ENCODE measurements around the gene SLC9A3. TPM values are rescaled to one million over a fixed set of nuclear protein-coding genes. Genes with fewer than 3 reads are reported as not detected.
"Not testable (repeated sequence)": the region's sequence is repeated elsewhere in the genome, so short reads cannot be mapped to it uniquely, and the experiment has no call there.

SLC9A3 gene
- total RNA-seq, 1 experiment from 2014 or later, result 2.0 TPM

- H2AFZ ChIP-seq (ENCODE audit: low read length); H3K27me3 ChIP-seq (ENCODE audit: low read length); H3K9me3 ChIP-seq (ENCODE audit: low read length); H3K9me2 ChIP-seq (replicated peaks; ENCODE audit: insufficient read depth, low read length); DNase-seq: not testable (repeated sequence)
- peaks cover 23% of the 10 kb centered on the region for H3K79me2 ChIP-seq (ENCODE audit: low read length)
- peak overlapping the region; percentile 90 for H3K9ac ChIP-seq (ENCODE audit: low read length)
- H3K4me2 ChIP-seq (ENCODE audit: low read depth, low read length, poor library complexity, severe bottlenecking), result peak overlapping the region; percentile 93
- H3K36me3 ChIP-seq (ENCODE audit: insufficient read depth, low read length), result peaks cover 10% of the 10 kb centered on the region; the same call in 1 of the 2 replicates
- H3K4me3 ChIP-seq (ENCODE audit: low read length), result peak overlapping the region; percentile 91
- peaks cover 53% of the 10 kb centered on the region for H3K4me1 ChIP-seq (ENCODE audit: low read length)
- H3K27ac ChIP-seq (ENCODE audit: low read length), result peak overlapping the region; percentile 74; the same call in 1 of the 2 replicates
- H4K20me1 ChIP-seq (ENCODE audit: insufficient read depth, low read depth, low read length), result peaks cover 55% of the 10 kb centered on the region
These were observed 49.9 kb downstream of the SLC9A3 start for GRCh38 chr5:474232-474839.

DNA sequence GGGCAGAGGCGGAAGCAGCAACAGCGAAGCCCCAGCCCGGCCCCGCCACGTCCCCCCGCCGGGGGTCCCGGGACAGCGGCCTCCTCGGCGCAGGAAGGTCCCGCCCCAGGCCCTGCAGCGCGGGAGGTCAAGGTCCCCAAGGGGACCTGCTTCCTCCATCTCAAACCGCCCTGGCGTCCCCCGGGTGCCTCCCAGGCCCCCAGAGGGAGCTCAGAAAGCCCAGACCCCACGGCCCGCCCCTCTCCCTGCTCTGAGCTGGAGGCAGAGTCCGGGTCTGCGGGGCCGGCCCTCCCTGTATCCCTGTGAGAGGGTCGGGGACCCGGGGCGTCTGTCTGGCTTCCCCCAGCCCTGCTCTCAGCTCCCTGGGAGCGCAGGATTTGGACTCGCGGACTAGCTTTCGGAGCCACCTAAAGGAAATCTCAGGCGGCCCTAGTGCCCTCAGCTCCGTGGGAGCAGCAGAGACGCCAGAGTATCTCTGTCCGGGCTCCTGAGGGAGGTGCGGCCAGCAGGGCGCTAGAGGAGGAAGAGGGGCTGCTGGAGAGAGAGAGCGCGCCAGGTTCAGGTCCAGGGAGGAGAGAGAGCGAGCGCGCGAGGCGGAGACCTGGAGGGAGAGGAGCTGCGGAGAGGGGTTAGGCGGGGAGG lies 50.6 kb downstream of the SLC9A3 start:
- Histone ChIP-seq H3K4me3 (ENCODE audit: low read length) (peak overlapping the region; percentile 91), H3K79me2 (ENCODE audit: low read length) (peaks cover 23% of the 10 kb centered on the region), H4K20me1 (ENCODE audit: insufficient read depth, low read depth, low read length) (peaks cover 49% of the 10 kb centered on the region), H3K9me3 (ENCODE audit: low read length) (no peaks in the 10 kb centered on the region), H3K9ac (ENCODE audit: low read length) (peak overlapping the region; percentile 90), H2AFZ (ENCODE audit: low read length) (no peak overlapping the region), H3K27ac (ENCODE audit: low read length) (peak overlapping the region; percentile 74), H3K9me2 (replicated peaks; ENCODE audit: insufficient read depth, low read length) (no peaks in the 10 kb centered on the region), H3K27me3 (ENCODE audit: low read length) (no peaks in the 10 kb centered on the region), H3K4me2 (ENCODE audit: low read depth, low read length, poor library complexity, severe bottlenecking) (peak overlapping the region; percentile 93), H3K36me3 (ENCODE audit: insufficient read depth, low read length) (peaks cover 10% of the 10 kb centered on the region; the same call in 1 of the 2 replicates), H3K4me1 (ENCODE audit: low read length) (peaks cover 47% of the 10 kb centered on the region)
- DNase-seq, result peak; percentile 90

DNA sequence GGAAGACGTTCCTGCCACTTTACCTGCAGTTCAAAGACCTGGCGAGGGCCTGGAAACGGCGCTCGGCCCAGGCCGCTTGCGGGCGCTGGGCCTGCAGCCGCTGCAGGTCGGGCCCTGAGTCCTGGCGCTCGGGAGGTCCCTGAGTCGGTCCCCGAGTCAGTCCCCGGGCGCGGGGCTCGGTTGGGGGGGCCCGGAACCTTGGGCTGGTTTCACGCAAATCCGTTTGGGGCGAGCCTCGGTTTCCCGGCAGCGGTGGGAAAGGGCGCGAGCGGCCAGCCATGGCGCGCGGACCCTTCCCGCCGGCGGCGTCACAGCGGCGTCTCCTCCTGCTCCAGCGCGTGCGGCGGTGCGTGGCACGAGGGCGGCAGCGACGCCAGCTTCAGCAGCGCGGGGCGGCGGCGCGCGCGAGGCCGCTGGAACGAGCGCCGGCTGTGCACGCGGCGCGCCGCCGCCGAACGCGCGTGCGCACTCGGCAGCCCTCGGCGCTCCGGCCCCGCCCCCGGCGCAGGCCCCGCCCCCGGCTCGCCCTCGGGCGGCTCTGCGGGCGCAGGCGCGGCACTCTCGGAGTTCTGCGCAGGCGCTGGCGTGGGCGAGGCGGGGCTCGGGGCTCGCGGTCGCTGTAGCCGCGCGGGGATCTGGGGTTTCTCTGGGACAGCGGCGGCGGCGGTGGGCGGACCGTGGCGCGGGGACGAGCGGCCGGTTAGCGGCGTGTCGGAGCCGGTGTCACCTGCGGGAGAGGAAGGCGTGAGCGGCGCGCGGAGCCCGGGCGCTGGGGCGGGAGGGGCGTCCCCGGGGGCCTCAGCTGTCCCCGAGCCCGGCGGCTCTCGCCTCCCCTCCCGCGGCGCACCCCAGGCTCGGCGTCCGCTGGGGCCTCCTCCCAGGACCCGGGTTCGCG lies 51.3 kb downstream of the SLC9A3 start:
- no peaks in the 10 kb centered on the region for H3K9me3 ChIP-seq (ENCODE audit: low read length)
- DNase-seq, result peak; percentile 96
- H3K4me2 ChIP-seq (ENCODE audit: low read depth, low read length, poor library complexity, severe bottlenecking), result peak overlapping the region; percentile 100
- no peaks in the 10 kb centered on the region for H3K27me3 ChIP-seq (ENCODE audit: low read length)
- H3K4me1 ChIP-seq (ENCODE audit: low read length), result peaks cover 39% of the 10 kb centered on the region
- peak overlapping the region; percentile 81 for H3K27ac ChIP-seq (ENCODE audit: low read length)
- peak overlapping the region; percentile 84; the same call in 1 of the 2 replicates for H2AFZ ChIP-seq (ENCODE audit: low read length)
- peaks cover 10% of the 10 kb centered on the region; the same call in 1 of the 2 replicates for H3K36me3 ChIP-seq (ENCODE audit: insufficient read depth, low read length)
- H3K9ac ChIP-seq (ENCODE audit: low read length), result peak overlapping the region; percentile 98
- H3K9me2 ChIP-seq (replicated peaks; ENCODE audit: insufficient read depth, low read length), result no peaks in the 10 kb centered on the region
- H3K79me2 ChIP-seq (ENCODE audit: low read length), result peaks cover 23% of the 10 kb centered on the region
- H3K4me3 ChIP-seq (ENCODE audit: low read length), result peak overlapping the region; percentile 91
- H4K20me1 ChIP-seq (ENCODE audit: insufficient read depth, low read depth, low read length), result peaks cover 42% of the 10 kb centered on the region

GRCh38 chr5:472076-472655 lies 52.1 kb downstream of the SLC9A3 start:
- Histone ChIP-seq H3K36me3 (ENCODE audit: insufficient read depth, low read length) (peaks cover 10% of the 10 kb centered on the region; the same call in 1 of the 2 replicates), H3K27me3 (ENCODE audit: low read length) (no peaks in the 10 kb centered on the region), H2AFZ (ENCODE audit: low read length) (peak overlapping the region; percentile 84; the same call in 1 of the 2 replicates), H3K9me3 (ENCODE audit: low read length) (no peaks in the 10 kb centered on the region), H3K9me2 (replicated peaks; ENCODE audit: insufficient read depth, low read length) (no peaks in the 10 kb centered on the region), H3K79me2 (ENCODE audit: low read length) (peaks cover 23% of the 10 kb centered on the region), H3K27ac (ENCODE audit: low read length) (peak overlapping the region; percentile 81), H3K4me1 (ENCODE audit: low read length) (peaks cover 32% of the 10 kb centered on the region), H3K4me2 (ENCODE audit: low read depth, low read length, poor library complexity, severe bottlenecking) (peak overlapping the region; percentile 100), H3K9ac (ENCODE audit: low read length) (peak overlapping the region; percentile 98), H3K4me3 (ENCODE audit: low read length) (peak overlapping the region; percentile 76), H4K20me1 (ENCODE audit: insufficient read depth, low read depth, low read length) (peaks cover 34% of the 10 kb centered on the region)
- no peak for DNase-seq

DNA sequence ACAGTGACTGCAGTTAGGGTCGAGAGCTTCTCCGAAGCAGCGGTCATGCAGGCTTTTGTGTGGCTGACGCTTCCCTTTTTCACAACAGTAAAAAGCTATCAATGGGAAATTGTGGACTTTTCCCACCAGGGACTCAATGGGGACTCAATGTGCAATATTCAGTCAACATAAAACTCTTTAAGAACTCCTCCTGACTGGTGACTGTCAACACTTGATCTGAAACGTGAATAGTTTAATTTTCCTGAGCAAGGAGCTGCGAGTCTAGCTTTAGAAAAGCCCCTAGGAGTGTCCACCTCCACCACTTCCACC lies 52.5 kb downstream of the SLC9A3 start:
- H3K79me2 ChIP-seq (ENCODE audit: low read length), result peaks cover 23% of the 10 kb centered on the region
- no peaks in the 10 kb centered on the region for H3K9me2 ChIP-seq (replicated peaks; ENCODE audit: insufficient read depth, low read length)
- H2AFZ ChIP-seq (ENCODE audit: low read length), result no peak overlapping the region
- peaks cover 29% of the 10 kb centered on the region for H3K4me1 ChIP-seq (ENCODE audit: low read length)
- peak overlapping the region; percentile 76 for H3K4me3 ChIP-seq (ENCODE audit: low read length)
- peak overlapping the region; percentile 100 for H3K4me2 ChIP-seq (ENCODE audit: low read depth, low read length, poor library complexity, severe bottlenecking)
- H3K9ac ChIP-seq (ENCODE audit: low read length), result peak overlapping the region; percentile 98
- peak overlapping the region; percentile 81 for H3K27ac ChIP-seq (ENCODE audit: low read length)
- DNase-seq, result no peak
- H4K20me1 ChIP-seq (ENCODE audit: insufficient read depth, low read depth, low read length), result peaks cover 31% of the 10 kb centered on the region
- H3K27me3 ChIP-seq (ENCODE audit: low read length), result no peaks in the 10 kb centered on the region
- peaks cover 10% of the 10 kb centered on the region; the same call in 1 of the 2 replicates for H3K36me3 ChIP-seq (ENCODE audit: insufficient read depth, low read length)
- no peaks in the 10 kb centered on the region for H3K9me3 ChIP-seq (ENCODE audit: low read length)

DNA sequence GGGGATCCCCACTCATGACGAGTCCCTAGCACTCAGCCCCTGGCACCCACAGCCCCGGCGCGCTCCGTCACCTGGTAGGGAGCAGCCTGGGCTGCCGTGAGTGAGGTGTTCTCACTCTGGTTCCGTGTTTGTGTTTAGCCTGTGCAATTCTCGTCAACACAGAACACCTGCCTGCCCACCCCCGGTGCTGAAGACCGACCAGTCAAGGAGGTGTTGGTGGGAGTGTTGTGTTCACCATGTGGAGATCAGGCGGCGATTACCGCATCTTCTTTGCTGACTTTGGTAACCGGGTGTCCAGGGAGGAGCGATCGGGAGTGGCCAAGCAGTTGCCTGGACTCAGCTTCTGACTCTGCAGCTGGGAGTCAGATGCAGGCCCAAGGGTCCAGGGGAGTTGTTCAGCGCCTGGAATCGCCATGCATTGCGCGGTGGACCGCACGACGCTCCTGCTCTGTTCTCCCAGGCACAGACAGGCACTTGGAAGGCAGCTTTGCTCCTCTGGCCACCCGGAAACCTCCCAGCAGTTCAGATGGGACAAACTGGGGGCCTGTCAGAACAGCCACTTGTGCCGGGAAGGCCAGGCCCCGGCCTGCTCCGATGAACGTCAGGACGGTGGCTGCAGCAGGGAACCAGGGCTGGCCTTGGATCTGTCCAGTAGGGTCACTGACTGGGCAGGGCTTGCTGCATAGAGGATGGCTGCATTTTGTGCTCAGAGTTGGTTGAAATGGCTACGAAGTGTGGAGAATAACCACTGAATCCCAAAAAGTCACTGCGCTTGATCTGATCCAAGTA lies 53.1 kb downstream of the SLC9A3 start:
- Histone ChIP-seq H3K4me3 (ENCODE audit: low read length) (peak overlapping the region; percentile 76; the same call in 1 of the 2 replicates), H3K27me3 (ENCODE audit: low read length) (no peaks in the 10 kb centered on the region), H3K4me2 (ENCODE audit: low read depth, low read length, poor library complexity, severe bottlenecking) (peak overlapping the region; percentile 100), H3K27ac (ENCODE audit: low read length) (no peak overlapping the region), H2AFZ (ENCODE audit: low read length) (no peak overlapping the region), H3K9me3 (ENCODE audit: low read length) (no peaks in the 10 kb centered on the region), H4K20me1 (ENCODE audit: insufficient read depth, low read depth, low read length) (peaks cover 27% of the 10 kb centered on the region), H3K9ac (ENCODE audit: low read length) (peak overlapping the region; percentile 98), H3K36me3 (ENCODE audit: insufficient read depth, low read length) (peaks cover 9% of the 10 kb centered on the region; the same call in 1 of the 2 replicates), H3K9me2 (replicated peaks; ENCODE audit: insufficient read depth, low read length) (no peaks in the 10 kb centered on the region), H3K79me2 (ENCODE audit: low read length) (peaks cover 23% of the 10 kb centered on the region), H3K4me1 (ENCODE audit: low read length) (peaks cover 29% of the 10 kb centered on the region)
- DNase-seq, result no peak

DNA sequence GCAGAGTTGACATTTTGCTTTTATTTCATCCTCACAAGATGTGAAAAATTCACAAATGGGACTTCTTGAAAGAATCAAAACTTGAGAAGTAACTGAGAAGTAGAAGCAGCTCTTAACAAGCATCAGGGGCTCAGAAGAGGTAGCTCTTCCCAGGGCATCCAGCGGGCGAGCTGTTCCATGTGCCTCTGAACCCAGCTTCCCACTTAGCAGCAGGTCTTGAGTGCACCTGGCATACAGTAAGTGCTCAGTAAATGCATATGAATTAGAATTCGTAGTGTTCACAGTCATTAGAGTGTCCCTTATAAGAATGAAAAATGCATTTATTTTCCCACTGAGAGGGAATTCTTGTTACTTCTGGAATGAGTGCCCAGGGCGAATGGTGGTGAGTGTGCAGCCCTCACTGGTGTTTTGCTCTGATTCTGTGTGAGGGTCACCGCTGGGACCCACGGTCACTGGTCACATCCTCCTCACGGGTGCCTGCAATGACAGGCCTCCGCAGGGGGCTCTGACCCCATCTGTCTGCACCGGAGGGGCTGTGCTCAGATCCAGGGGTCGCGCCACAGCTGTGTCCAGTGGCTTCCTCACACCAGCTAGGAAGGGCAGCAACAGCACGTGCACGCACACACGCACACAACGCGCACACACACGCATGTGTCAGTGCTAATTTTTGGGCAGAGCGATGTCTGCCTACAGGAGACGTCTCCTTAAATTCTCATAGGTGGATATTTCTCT lies 54.3 kb downstream of the SLC9A3 start:
- DNase-seq, result no peak
- no peak overlapping the region for H3K9ac ChIP-seq (ENCODE audit: low read length)
- no peaks in the 10 kb centered on the region for H3K9me2 ChIP-seq (replicated peaks; ENCODE audit: insufficient read depth, low read length)

More for the DNA sequence above, 54.3 kb downstream of the SLC9A3 start:
- Histone ChIP-seq H4K20me1 (ENCODE audit: insufficient read depth, low read depth, low read length) (peaks cover 15% of the 10 kb centered on the region), H3K27ac (ENCODE audit: low read length) (no peak overlapping the region), H3K4me3 (ENCODE audit: low read length) (no peak overlapping the region), H3K79me2 (ENCODE audit: low read length) (peaks cover 23% of the 10 kb centered on the region), H3K36me3 (ENCODE audit: insufficient read depth, low read length) (peaks cover 9% of the 10 kb centered on the region; the same call in 1 of the 2 replicates), H3K4me1 (ENCODE audit: low read length) (peaks cover 28% of the 10 kb centered on the region), H2AFZ (ENCODE audit: low read length) (no peak overlapping the region), H3K9me3 (ENCODE audit: low read length) (no peaks in the 10 kb centered on the region), H3K4me2 (ENCODE audit: low read depth, low read length, poor library complexity, severe bottlenecking) (no peak overlapping the region), H3K27me3 (ENCODE audit: low read length) (no peaks in the 10 kb centered on the region)

Measured in Karpas-422 (cell line).